Neural progenitor cell (in vitro differentiated cells): ENCODE data around the gene LRP1B.
"Not testable (repeated sequence)": the region's sequence is repeated elsewhere in the genome, so short reads cannot be mapped to it uniquely, and the experiment has no call there.

Experiments
- EZH2 ChIP-seq: fragments of 200-600 bp; sonication (generic); IDR thresholded peaks from 2 replicates; pipeline ENCODE4 v1.6.1; 2017; ENCODE audit warnings: antibody characterized with exemption, mild to moderate bottlenecking, moderate library complexity
- EZH2phosphoT487 ChIP-seq: fragments of 200-600 bp; sonication (generic); IDR thresholded peaks from 2 replicates; pipeline ENCODE4 v1.6.1; 2017; ENCODE audit warnings: antibody characterized with exemption
- TF ChIP-seq, protein P1 (sequence below): fragments of 200-600 bp; sonication (generic); IDR thresholded peaks from 2 replicates; pipeline ENCODE4 v1.5.1; 2017; ENCODE audit warnings: antibody characterized with exemption, mild to moderate bottlenecking

DNA sequence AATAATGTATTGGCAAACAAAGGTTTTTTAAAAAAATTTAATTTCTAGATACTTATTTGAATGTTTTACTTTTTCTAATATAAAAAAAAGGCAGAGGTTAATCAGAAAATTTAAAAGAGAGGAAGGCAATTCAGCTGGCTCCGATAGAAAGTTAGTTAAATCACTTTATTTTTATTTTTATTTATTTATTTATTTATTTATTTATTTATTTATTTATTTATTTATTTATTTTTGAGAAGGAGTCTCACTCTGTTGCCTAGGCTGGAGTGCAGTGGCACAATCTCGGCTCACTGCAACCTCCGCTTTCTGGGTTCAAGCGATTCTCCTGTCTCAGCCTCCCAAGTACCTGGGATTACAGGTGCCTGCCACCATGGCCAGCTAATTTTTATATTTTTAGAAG lies 1480.7 kb downstream of the LRP1B start:
- TF ChIP-seq EZH2, EZH2phosphoT487: not testable (repeated sequence)
- TF ChIP-seq, protein P1, sequence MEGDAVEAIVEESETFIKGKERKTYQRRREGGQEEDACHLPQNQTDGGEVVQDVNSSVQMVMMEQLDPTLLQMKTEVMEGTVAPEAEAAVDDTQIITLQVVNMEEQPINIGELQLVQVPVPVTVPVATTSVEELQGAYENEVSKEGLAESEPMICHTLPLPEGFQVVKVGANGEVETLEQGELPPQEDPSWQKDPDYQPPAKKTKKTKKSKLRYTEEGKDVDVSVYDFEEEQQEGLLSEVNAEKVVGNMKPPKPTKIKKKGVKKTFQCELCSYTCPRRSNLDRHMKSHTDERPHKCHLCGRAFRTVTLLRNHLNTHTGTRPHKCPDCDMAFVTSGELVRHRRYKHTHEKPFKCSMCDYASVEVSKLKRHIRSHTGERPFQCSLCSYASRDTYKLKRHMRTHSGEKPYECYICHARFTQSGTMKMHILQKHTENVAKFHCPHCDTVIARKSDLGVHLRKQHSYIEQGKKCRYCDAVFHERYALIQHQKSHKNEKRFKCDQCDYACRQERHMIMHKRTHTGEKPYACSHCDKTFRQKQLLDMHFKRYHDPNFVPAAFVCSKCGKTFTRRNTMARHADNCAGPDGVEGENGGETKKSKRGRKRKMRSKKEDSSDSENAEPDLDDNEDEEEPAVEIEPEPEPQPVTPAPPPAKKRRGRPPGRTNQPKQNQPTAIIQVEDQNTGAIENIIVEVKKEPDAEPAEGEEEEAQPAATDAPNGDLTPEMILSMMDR, result not testable (repeated sequence)
